Ovary (tissue), 9 donors: ENCODE results near the gene TOX3. TPM values are rescaled to one million over a fixed set of nuclear protein-coding genes. Genes with fewer than 3 reads are reported as not detected.

ENCODE experiments used
- DNase-seq, 5 donors: peaks; one replicate each; pipeline ENCODE4 v3.0.0-alpha.2; 2019 to 2020
- H3K27ac ChIP-seq, 2 donors: fragments of 200-600 bp; one replicate each; pipeline versions ENCODE4 v1.5.1 to v1.8.0; 2019 to 2022
- H3K27me3 ChIP-seq: fragments of 200-600 bp; one replicate; pipeline ENCODE4 v1.8.0; 2022
- H3K36me3 ChIP-seq: fragments of 200-600 bp; sonication (generic); one replicate; pipeline ENCODE4 v1.5.1; 2019
- H3K4me1 ChIP-seq: one replicate; pipeline ENCODE4 v1.8.1; 2013; ENCODE audit warnings: mild to moderate bottlenecking, moderate library complexity; ENCODE audit not compliant: insufficient read depth
- H3K4me3 ChIP-seq: fragments of 200-600 bp; sonication (generic); one replicate; pipeline ENCODE4 v1.5.1; 2017
- H3K9me3 ChIP-seq, 2 donors: fragments of 200-600 bp in 1 of 2; sonication (generic) in 1 of 2; one replicate each; pipeline versions ENCODE4 v1.5.1 to v1.8.1; 2013 to 2019; ENCODE audit warnings: mild to moderate bottlenecking in 1 of 2, moderate library complexity in 1 of 2
- EP300 ChIP-seq: sonication (generic); formaldehyde crosslinking; IDR thresholded peaks from one replicate; pipeline ENCODE4 v1.6.1; 2017; ENCODE audit warnings: antibody characterized with exemption
- POLR2A ChIP-seq: fragments of 450-650 bp; IDR thresholded peaks from one replicate; pipeline ENCODE4 v1.6.1; 2017; ENCODE audit warnings: antibody characterized with exemption, mild to moderate bottlenecking, moderate library complexity
- WGBS, 3 donors: extraction: QIAGEN DNeasy Blood & Tissue Kit in 1 of 3; methylation state at CpG; one replicate each; pipeline versions ENCODE4 v1.1.5 to v1.1.7; 2013 to 2017; 5-methylcytosine and 5-hydroxymethylcytosine counted together
- intact Hi-C, 4 donors: fragments of 100-400 bp; cut with DNase I; formaldehyde crosslinking; loops; one replicate each; pipeline versions ENCODE4 v1.11.0 to v1.15.1; 2022 to 2023
- polyA plus RNA-seq, 2 donors: library from polyadenylated mRNA; stranded (reverse); fragments of 200-250 nt in 1 of 2; fragments of 350-450 nt in 1 of 2; fragmentation: Illumina TruSeq in 1 of 2; extraction: RNeasy Lipid Tissue Mini Kit (QIAGEN cat#74804) in 1 of 2; gene quantifications; one replicate each; pipeline ENCODE4 v1.2.3, GENCODE V29; 2013 to 2014
- total RNA-seq, 7 donors: library from RNA; depleted of rRNA in 2 of 7; stranded (reverse); fragments of >200 nt in 2 of 7; fragmentation: NEBNext Ultra II Directional in 3 of 7; extraction: Animal tissue kit (Norgen Biotek cat#: 25700) in 3 of 7; gene quantifications; one replicate each; pipeline versions ENCODE4 v1.1.0 to v1.2.4, GENCODE V29; 2016 to 2023
- TF ChIP-seq, protein P1 (sequence below), 3 donors: fragments of 450-650 bp in 2 of 3; fragments of 200-600 bp in 1 of 3; IDR thresholded peaks; one replicate each; pipeline versions ENCODE4 v1.5.1 to v1.8.0; 2016 to 2022; ENCODE audit warnings: antibody characterized with exemption in 3 of 3, mild to moderate bottlenecking in 1 of 3
- donor health status: DM: no; HTN: no; CAD: no; lungs with moderate emphysema.
- donor health status: DM: no; HTN: no; CAD: no.
- donor health status: Bipolar disorder and iron deficiency.
- donor health status: DM: yes; HTN: yes; CAD: no.
- donor health status: DM: no; HTN: no; CAD: no.
- donor health status: DM: yes; HTN: yes; CAD: no.

TOX3 gene
- total and polyA plus RNA-seq, 9 donors: 0.36 to 2.4 (median 1.2) TPM; not detected in 1

DNA sequence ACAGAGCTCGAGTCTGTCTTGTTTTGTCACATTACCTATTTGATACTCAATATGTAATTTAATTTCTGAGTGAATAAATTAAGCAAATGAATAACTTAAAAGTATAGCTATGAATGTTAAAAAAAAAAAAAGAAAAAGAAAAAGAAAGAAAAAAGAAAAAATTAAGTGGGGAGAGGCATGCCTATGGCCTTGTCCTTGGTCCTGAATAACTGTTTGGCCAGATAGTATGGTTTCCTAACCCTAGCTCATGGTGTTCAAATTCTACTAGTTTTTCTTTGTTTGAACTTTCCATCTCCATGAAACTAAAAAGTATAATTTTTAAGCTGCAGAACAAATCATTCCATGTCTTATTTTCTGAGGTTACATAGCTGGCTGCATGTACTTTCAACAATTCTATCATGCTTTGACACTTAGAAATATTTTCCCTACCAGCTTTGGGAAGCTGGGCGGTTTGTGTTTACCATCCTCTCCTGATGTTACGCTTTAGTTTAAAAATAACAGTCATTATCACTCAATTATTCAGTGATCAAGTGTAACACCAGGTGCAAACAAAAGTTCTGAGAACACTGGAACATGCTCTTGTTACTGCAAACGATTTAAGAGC, 31.8 kb downstream of the TOX3 start:
- no peaks in the 10 kb centered on the region for H3K9me3 ChIP-seq
- no peaks in the 10 kb centered on the region for H3K27me3 ChIP-seq
- H3K27ac ChIP-seq: no peak overlapping the region
- DNase-seq: no peak
- no peak overlapping the region for H3K4me3 ChIP-seq
- 48 to 71% (median 53%) methylated on average over 4 of the region's 4 CpGs for WGBS, 3 donors
- intact Hi-C loops: no loop called here
- TF ChIP-seq EP300 (no peak), POLR2A (no peak)
- TF ChIP-seq, protein P1, sequence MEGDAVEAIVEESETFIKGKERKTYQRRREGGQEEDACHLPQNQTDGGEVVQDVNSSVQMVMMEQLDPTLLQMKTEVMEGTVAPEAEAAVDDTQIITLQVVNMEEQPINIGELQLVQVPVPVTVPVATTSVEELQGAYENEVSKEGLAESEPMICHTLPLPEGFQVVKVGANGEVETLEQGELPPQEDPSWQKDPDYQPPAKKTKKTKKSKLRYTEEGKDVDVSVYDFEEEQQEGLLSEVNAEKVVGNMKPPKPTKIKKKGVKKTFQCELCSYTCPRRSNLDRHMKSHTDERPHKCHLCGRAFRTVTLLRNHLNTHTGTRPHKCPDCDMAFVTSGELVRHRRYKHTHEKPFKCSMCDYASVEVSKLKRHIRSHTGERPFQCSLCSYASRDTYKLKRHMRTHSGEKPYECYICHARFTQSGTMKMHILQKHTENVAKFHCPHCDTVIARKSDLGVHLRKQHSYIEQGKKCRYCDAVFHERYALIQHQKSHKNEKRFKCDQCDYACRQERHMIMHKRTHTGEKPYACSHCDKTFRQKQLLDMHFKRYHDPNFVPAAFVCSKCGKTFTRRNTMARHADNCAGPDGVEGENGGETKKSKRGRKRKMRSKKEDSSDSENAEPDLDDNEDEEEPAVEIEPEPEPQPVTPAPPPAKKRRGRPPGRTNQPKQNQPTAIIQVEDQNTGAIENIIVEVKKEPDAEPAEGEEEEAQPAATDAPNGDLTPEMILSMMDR (IDR thresholded peaks at IDR 0.05): no peak
- H3K36me3 ChIP-seq: no peaks in the 10 kb centered on the region
- no peaks in the 10 kb centered on the region for H3K4me1 ChIP-seq

DNA sequence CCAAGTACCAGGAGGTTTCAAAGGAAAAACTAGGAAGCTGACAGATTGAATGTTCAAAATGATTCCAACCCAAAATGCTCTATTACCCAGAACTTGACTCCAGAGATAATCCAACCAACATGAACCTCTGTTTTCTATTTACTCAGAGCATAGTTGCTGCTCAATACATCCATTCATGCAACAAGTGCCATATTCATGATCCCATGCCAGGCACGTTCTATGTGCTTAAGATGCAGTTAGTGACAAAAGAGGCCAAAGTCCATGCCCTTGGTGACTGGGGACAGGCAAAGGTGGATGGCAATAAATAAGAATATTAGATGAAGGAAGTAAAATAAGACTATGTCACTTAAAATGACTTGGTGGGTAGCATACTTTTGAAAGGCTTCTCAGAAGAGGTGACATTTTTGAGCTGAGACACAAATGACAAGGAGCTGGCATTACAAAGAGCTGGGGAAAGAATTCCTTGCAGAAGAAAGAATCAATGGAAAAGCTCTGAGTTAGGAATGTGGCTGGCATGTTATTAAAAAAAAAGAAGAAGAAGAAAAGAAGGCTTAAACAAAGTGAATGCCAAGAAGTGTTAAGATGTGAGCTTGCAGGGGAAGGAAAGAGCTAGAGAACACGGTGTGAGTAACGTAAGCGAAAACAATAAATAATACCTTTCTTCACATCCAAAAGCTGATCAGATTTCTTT, 34.5 kb downstream of the TOX3 start:
- no peaks in the 10 kb centered on the region for H3K4me1 ChIP-seq
- H3K4me3 ChIP-seq: no peak overlapping the region
- H3K36me3 ChIP-seq: no peaks in the 10 kb centered on the region
- no peak overlapping the region for H3K27ac ChIP-seq
- H3K27me3 ChIP-seq: no peaks in the 10 kb centered on the region
- no peaks in the 10 kb centered on the region for H3K9me3 ChIP-seq
- no peak for TF ChIP-seq EP300
- no peak for TF ChIP-seq POLR2A
- TF ChIP-seq, protein P1 (IDR thresholded peaks at IDR 0.05): no peak
- 81 to 90% (median 85%) methylated on average over 4 of the region's 4 CpGs for WGBS, 3 donors
- DNase-seq: no peak
- intact Hi-C loops: no loop called here

DNA sequence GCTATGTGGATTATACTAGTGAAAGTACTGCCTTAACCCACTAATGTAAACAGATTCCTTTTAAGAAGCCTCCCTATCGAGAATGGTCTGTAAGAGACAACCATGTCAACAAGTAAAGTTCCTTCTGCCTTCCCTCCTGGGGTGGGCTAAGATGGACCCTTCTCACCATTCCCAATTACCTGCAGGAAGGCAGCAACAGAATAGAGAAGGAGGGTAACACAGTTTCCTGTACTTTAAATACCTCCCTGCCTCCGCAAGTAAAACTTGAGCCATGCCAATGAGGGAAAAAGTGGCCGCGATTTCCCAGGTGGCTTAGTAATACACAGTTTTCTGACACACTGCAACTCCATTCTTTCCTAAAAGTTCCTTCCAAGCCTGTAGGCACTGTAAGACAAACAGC, 45.2 kb downstream of the TOX3 start:
- no peak for DNase-seq
- Histone ChIP-seq H3K4me1 (no peaks in the 10 kb centered on the region), H3K9me3 (no peaks in the 10 kb centered on the region), H3K27ac (no peak overlapping the region), H3K4me3 (no peak overlapping the region), H3K27me3 (no peaks in the 10 kb centered on the region), H3K36me3 (no peaks in the 10 kb centered on the region)
- 68 to 73% (median 68%) methylated on average over 4 of the region's 4 CpGs for WGBS, 3 donors
- intact Hi-C loops: no loop called here
- TF ChIP-seq, protein P1 (IDR thresholded peaks at IDR 0.05): no peak
- TF ChIP-seq EP300 (no peak), POLR2A (no peak)

DNA sequence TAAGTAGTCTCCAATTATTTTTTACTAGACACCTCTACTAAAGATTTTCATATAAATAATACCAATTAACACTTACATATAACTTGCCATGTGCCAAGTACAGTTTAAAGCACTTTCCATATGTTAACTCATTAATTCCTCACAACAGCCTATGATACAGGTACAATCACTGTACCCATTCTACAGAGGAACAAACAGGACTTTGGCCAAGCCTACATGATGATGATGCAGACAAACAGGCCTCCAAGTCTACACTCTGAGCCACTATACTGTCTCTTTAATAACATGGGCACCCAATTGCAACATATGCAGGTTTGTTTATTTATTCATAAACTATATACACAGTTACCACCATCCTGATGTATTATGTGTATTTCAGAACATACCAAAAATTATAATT, 46.0 kb downstream of the TOX3 start:
- Histone ChIP-seq H3K4me3 (no peak overlapping the region), H3K27ac (no peak overlapping the region), H3K9me3 (no peaks in the 10 kb centered on the region), H3K27me3 (no peaks in the 10 kb centered on the region), H3K4me1 (no peaks in the 10 kb centered on the region), H3K36me3 (no peaks in the 10 kb centered on the region)
- no peak for DNase-seq
- intact Hi-C loops: no loop called here
- TF ChIP-seq EP300 (no peak), POLR2A (no peak)
- TF ChIP-seq, protein P1 (IDR thresholded peaks at IDR 0.05): no peak
